Epithelial cell of esophagus (primary cell): ENCODE measurements around the gene C20orf202.

Source experiments
- DNase-seq: peaks from one replicate; pipeline ENCODE4 v3.0.0; 2010; ENCODE audit warnings: low read depth
- H3K4me3 ChIP-seq: 2 replicates; pipeline ENCODE4 v1.5.1; 2011; ENCODE audit warnings: mild to moderate bottlenecking, low read length, control low read depth
- TF ChIP-seq, protein P1 (sequence below): IDR thresholded peaks from 2 replicates; pipeline ENCODE4 v1.5.1; 2011; ENCODE audit warnings: low read depth, mild to moderate bottlenecking, low read length, control low read depth, inconsistent platforms; ENCODE audit not compliant: insufficient read depth; ENCODE audit errors: missing control alignments

C20orf202 gene

DNA sequence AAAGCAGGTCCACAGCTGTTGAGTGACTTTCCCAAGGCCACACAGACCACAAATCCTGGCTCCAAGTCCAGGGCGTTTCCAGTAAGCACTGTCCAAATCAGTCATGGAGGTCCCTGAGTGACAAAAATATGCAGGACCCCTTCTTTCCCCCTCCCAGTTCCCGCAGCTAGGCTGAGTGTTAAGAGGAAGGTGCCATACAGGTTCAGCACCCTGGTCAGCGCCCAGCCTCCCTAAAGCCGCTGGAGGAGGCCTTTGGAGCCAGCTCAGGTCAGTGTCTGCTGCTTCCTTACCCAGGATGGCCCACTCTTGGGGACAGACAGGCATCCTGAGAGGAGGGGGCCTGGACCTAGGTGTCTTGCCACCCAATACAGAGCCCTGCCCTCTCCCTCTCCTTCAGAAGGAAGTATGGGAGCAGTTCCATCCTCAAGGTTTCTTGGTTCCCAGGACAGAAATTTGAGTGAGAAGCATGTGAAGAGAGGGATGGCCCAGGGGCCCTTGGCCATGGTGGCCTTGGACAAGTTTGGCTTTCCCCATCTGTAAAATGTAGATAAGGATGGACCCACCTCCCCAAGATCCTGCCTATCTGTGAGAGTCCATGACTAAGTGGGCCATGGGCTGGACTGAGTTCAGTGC, 31.7 kb upstream of the C20orf202 start:
- peak; percentile 52 for DNase-seq
- TF ChIP-seq, protein P1, sequence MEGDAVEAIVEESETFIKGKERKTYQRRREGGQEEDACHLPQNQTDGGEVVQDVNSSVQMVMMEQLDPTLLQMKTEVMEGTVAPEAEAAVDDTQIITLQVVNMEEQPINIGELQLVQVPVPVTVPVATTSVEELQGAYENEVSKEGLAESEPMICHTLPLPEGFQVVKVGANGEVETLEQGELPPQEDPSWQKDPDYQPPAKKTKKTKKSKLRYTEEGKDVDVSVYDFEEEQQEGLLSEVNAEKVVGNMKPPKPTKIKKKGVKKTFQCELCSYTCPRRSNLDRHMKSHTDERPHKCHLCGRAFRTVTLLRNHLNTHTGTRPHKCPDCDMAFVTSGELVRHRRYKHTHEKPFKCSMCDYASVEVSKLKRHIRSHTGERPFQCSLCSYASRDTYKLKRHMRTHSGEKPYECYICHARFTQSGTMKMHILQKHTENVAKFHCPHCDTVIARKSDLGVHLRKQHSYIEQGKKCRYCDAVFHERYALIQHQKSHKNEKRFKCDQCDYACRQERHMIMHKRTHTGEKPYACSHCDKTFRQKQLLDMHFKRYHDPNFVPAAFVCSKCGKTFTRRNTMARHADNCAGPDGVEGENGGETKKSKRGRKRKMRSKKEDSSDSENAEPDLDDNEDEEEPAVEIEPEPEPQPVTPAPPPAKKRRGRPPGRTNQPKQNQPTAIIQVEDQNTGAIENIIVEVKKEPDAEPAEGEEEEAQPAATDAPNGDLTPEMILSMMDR = no peak
- no peak overlapping the region for H3K4me3 ChIP-seq

- TF ChIP-seq, protein P1 = no peak
- H3K4me3 ChIP-seq = no peak overlapping the region
- no peak for DNase-seq
Measured at GRCh38 chr20:1173698-1174097, 29.6 kb upstream of the C20orf202 start.

GRCh38 chr20:1174787-1175186, 28.5 kb upstream of the C20orf202 start:
- DNase-seq = no peak
- TF ChIP-seq, protein P1 = no peak
- H3K4me3 ChIP-seq = no peak overlapping the region

GRCh38 chr20:1177680-1178079, 25.6 kb upstream of the C20orf202 start:
- no peak overlapping the region for H3K4me3 ChIP-seq
- TF ChIP-seq, protein P1 = no peak
- DNase-seq = peak; percentile 25

- TF ChIP-seq, protein P1 = no peak
- H3K4me3 ChIP-seq = no peak overlapping the region
- no peak for DNase-seq
Measured at GRCh38 chr20:1178103-1178502, 25.2 kb upstream of the C20orf202 start.

DNA sequence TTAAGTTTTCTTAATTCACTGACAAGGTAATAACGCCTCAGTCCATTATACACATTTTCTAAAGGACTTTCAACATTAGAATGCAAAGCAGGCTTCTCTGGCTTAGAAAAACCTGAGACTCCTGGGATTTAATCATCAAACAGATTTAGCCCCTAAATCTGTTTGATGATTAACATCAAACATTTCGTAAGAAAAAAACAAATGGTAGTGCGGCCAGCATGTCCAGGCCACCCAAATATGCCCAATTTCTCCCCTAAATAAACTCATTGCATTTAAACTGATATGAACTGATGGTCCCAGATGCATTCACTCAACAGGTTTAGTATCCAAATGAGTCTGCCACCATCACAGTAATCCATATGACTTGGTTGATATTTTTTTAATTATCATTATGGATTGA, 24.6 kb upstream of the C20orf202 start:
- TF ChIP-seq, protein P1 = no peak
- no peak overlapping the region for H3K4me3 ChIP-seq
- no peak for DNase-seq

- TF ChIP-seq, protein P1 = no peak
- no peak overlapping the region for H3K4me3 ChIP-seq
Measured at GRCh38 chr20:1180949-1181348, 22.3 kb upstream of the C20orf202 start.

More at GRCh38 chr20:1180949-1181348, 22.3 kb upstream of the C20orf202 start:
- no peak for DNase-seq
